HUES64 (cell line): ENCODE data around the gene SLC5A6.

Experiments
- H3K27ac ChIP-seq: 2 replicates; pipeline ENCODE4 v1.7.0; 2013; ENCODE audit warnings: low read depth, low read length, inconsistent platforms
- H3K27me3 ChIP-seq: 2 replicates; pipeline ENCODE4 v1.6.1; 2013; ENCODE audit warnings: mild to moderate bottlenecking, low read length; ENCODE audit not compliant: insufficient read depth
- H3K36me3 ChIP-seq: 2 replicates; pipeline ENCODE4 v1.6.1; 2013; ENCODE audit warnings: mild to moderate bottlenecking, low read length; ENCODE audit not compliant: insufficient read depth
- H3K4me1 ChIP-seq: 2 replicates; pipeline ENCODE4 v1.6.1; 2013; ENCODE audit warnings: mild to moderate bottlenecking, low read length, moderate library complexity; ENCODE audit not compliant: insufficient read depth
- H3K4me3 ChIP-seq: 2 replicates; pipeline ENCODE4 v1.5.1; 2013; ENCODE audit warnings: mild to moderate bottlenecking, low read length, moderate library complexity
- H3K9ac ChIP-seq: 2 replicates; pipeline ENCODE4 v1.6.1; 2013; ENCODE audit warnings: mild to moderate bottlenecking, low read depth, low read length
- H3K9me3 ChIP-seq: 2 replicates; pipeline ENCODE4 v1.6.1; 2013; ENCODE audit warnings: low read depth, low read length; ENCODE audit not compliant: insufficient read depth
- WGBS: fragments of 150-250, 120-280 bp; methylation state at CpG from one replicate; pipeline ENCODE4 v1.1.7; 2013; ENCODE audit warnings: missing lambda C conversion rate; 5-methylcytosine and 5-hydroxymethylcytosine counted together

Gene SLC5A6

DNA sequence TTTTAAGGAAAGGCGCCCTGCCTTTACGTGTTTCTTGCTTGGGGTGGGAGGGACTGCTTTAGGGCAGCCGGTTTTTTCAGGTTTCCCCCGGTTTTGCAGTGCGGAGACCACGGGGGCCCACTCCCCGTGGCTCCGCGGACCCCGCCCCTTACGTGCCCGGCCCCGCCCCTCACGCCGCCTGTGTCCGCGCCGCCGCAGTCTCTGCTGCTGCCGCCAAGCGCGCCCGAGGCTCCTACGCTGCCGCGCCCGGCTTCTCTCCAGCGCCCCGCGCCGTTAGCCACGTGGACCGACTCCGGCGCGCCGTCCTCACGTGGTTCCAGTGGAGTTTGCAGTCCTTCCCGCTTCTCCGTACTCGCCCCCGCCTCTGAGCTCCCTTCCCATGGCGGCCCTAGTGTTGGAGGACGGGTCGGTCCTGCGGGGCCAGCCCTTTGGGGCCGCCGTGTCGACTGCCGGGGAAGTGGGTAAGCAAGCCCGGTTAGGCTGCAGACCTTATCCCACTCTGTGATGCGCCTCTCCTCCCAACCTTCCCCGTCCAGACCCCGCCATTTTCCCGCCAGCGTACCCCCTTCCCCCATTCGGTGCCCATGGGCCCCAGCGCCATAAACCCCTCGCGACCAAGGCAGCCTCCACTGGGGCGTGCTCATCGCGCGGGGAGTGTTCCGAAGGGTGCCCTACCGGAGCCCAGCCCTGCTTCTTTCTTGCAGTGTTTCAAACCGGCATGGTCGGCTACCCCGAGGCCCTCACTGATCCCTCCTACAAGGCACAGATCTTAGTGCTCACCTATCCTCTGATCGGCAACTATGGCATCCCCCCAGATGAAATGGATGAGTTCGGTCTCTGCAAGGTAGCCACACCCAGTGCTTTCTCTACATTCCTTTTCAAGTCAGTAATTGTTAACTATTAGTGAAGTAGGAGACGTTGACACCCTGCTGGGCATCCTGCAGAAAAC is 5.4 kb upstream of the SLC5A6 start, which contains the start of gene CAD:
Gene CAD, plus strand, starts transcription at position 197 of the 949 bp plus-strand sequence. Its CDS starts 183 bp downstream, at position 380.
- H3K36me3 ChIP-seq, result peaks cover 71% of the 10 kb centered on the region
- H3K4me3 ChIP-seq, result peak within 1 kb of the TSS; percentile 91
- WGBS, result 1% methylated on average over 72 of the region's 72 CpGs
- H3K27ac ChIP-seq, result peak within 1 kb of the TSS; percentile 97
- H3K9me3 ChIP-seq, result no peaks in the 10 kb centered on the region
- H3K9ac ChIP-seq, result peak within 1 kb of the TSS; percentile 100
- peaks cover 23% of the 10 kb centered on the region; the same call in 1 of the 2 replicates for H3K4me1 ChIP-seq
- no peaks in the 10 kb centered on the region for H3K27me3 ChIP-seq

DNA sequence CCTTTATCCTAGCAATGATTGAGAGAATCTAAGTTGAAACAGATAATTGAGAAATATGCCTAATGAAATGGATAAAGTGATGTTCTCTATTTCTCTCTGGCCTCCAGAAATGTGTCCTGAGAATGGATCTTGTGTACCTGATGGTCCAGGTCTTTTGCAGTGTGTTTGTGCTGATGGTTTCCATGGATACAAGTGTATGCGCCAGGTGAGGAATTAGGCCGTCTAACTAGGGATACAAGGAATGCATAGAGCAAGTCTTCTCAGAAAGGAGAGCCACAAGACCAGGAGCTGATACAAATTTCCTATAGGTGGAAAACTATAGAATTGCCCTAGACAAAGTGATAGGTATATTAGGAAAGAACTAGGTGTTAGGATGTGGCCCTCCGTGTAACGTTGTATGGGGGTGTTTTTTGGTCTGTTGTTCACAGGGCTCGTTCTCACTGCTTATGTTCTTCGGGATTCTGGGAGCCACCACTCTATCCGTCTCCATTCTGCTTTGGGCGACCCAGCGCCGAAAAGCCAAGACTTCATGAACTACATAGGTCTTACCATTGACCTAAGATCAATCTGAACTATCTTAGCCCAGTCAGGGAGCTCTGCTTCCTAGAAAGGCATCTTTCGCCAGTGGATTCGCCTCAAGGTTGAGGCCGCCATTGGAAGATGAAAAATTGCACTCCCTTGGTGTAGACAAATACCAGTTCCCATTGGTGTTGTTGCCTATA is 4.5 kb upstream of the SLC5A6 start:
- Histone ChIP-seq H3K4me1 (peaks cover 23% of the 10 kb centered on the region; the same call in 1 of the 2 replicates), H3K9me3 (no peaks in the 10 kb centered on the region), H3K27me3 (no peaks in the 10 kb centered on the region), H3K36me3 (peaks cover 62% of the 10 kb centered on the region), H3K4me3 (peak overlapping the region; percentile 91), H3K27ac (peak overlapping the region; percentile 61), H3K9ac (peak overlapping the region; percentile 52)
- 91% methylated on average over 13 of the region's 13 CpGs for WGBS

DNA sequence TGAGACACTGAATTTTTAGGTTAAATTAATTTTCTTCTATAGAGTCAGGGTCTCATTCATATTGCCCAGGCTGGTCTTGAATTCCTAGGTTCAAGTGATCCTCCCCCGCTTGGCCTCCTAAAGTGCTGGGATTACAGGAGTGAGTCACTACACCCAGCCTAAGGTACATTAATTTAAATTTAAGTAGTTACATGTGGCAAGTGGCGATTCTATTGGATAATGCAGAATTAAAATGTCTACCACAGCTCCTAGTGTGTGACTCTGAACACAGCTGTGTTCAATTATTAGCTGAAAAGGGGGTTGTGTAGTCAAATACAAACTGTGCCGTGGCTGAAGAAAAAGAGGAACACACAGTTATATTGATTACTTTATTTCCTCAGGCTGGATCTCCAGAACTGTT is 2.9 kb upstream of the SLC5A6 start:
- Histone ChIP-seq H3K27me3 (no peaks in the 10 kb centered on the region), H3K4me3 (no peak overlapping the region), H3K27ac (no peak overlapping the region), H3K9me3 (no peaks in the 10 kb centered on the region), H3K36me3 (peaks cover 51% of the 10 kb centered on the region), H3K4me1 (peaks cover 23% of the 10 kb centered on the region; the same call in 1 of the 2 replicates), H3K9ac (no peak overlapping the region)
- WGBS, result 96% methylated on average over 3 of the region's 3 CpGs

GRCh38 chr2:27212626-27213471 is 781 bp upstream of the SLC5A6 start:
- WGBS, result 13% methylated on average over 34 of the region's 34 CpGs
- Histone ChIP-seq H3K27ac (peak overlapping the region; percentile 97), H3K9ac (peak overlapping the region; percentile 99), H3K9me3 (no peaks in the 10 kb centered on the region), H3K4me3 (peak overlapping the region; percentile 98), H3K27me3 (no peaks in the 10 kb centered on the region), H3K36me3 (peaks cover 52% of the 10 kb centered on the region), H3K4me1 (peaks cover 12% of the 10 kb centered on the region; the same call in 1 of the 2 replicates)

DNA sequence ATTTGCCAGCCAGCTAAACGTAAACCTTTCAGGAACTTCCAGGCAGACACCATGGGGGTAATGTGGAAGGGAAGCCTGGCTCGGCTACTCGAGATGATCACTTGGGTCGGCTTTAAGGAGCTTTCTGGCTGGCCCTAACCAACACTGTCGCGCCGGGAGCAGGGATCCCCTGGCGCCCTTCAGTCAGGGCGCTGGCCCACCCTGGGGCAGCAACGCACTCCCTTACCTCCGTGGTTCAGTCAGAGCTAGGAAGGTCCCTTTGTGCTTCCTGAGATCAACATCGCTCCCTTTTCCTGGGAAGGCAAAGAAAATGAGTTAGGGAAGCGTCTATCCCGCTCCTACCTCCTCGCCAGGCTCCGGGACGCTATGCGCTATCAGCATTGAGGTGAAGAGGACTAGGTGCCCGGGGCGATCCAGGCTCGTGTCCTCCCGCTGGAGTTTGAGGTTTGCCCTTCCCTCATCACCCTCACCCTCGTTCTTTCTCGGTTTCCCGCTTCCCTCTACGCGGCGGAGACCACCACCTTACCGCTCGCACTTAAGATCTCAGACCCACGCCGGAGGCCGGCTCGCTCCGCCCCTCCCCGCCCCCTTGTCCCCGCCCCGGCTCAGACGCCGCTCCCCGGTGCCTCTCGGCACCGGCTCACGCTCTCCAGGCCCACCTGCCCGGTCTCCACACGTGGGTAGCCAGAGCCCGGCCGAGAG is 676 bp downstream of the SLC5A6 start:
- 1% methylated on average over 48 of the region's 48 CpGs for WGBS
- H3K4me1 ChIP-seq, result peaks cover 7% of the 10 kb centered on the region; the same call in 1 of the 2 replicates
- no peaks in the 10 kb centered on the region for H3K9me3 ChIP-seq
- peak overlapping the region; percentile 87 for H3K9ac ChIP-seq
- H3K36me3 ChIP-seq, result peaks cover 62% of the 10 kb centered on the region
- H3K4me3 ChIP-seq, result peak overlapping the region; percentile 98
- no peaks in the 10 kb centered on the region for H3K27me3 ChIP-seq
- H3K27ac ChIP-seq, result peak overlapping the region; percentile 84

DNA sequence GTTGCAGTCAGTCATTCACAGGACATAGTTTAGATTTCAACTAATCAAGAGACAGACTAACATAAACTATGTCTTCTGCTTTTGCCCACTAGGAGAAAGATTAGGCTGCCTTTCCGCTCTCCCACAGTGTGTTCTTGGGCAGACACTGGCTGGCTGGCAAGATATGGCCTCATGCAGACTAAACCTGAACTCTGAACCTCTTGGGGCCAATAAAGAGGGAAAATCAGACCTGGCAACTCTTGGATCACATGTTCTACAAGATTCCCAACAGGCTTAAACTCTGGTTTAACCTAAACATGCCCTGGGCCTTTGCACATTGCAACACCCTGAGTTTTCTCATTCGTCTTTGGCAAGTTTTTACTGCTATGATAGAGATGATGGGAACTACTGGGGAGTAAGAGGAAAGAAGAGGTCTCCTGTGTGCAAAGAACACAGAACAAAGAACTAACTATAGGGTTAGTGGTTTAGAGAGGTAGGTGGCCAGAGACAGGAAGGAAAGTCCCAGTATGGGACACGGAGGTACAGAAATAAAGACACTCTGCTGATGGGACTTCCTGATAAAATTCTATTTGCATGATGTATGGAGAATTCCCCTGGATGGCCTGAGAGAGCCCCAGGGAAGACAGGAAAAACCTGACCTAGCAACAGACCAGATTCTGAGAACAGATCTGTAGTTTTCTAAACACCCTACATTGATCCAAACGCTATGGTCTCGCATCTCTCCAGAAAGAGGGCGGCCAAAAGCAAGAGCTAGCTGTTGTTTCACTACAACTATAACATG is 2.3 kb downstream of the SLC5A6 start:
- Histone ChIP-seq H3K4me1 (peaks cover 6% of the 10 kb centered on the region; the same call in 1 of the 2 replicates), H3K9ac (no peak overlapping the region), H3K36me3 (peaks cover 62% of the 10 kb centered on the region), H3K4me3 (no peak overlapping the region; the same call in 1 of the 2 replicates), H3K9me3 (no peaks in the 10 kb centered on the region), H3K27ac (no peak overlapping the region), H3K27me3 (no peaks in the 10 kb centered on the region)
- WGBS, result 91% methylated on average over 6 of the region's 6 CpGs

- no peak overlapping the region for H3K9ac ChIP-seq
Measured at GRCh38 chr2:27208486-27209050, 3.5 kb downstream of the SLC5A6 start.

DNA sequence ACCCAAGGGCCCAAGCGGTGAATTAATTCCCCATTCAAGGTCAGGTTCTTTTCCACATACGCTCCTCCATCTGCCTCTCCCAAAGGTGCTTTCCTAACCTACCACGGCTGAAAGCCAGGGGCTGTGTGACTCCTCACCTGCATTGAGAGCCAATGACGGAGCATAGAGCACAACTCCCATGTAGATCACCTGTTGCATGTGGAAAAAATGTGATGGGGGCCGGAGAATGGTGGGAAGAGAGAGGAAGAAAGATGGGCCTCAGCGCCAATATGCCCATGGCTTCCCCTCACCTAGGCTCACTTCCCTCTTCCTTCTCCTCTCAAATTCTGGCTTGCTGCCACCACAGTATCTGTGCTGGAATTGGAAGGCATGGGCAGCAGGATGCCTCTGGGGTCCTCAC is 5.7 kb downstream of the SLC5A6 start:
- Histone ChIP-seq H3K27ac (no peak overlapping the region), H3K4me3 (no peak overlapping the region), H3K27me3 (no peaks in the 10 kb centered on the region), H3K36me3 (peaks cover 88% of the 10 kb centered on the region), H3K9me3 (no peaks in the 10 kb centered on the region), H3K9ac (no peak overlapping the region), H3K4me1 (no peaks in the 10 kb centered on the region; the same call in 1 of the 2 replicates)
- WGBS, result 96% methylated on average over 6 of the region's 6 CpGs

More at GRCh38 chr2:27208486-27209050, 3.5 kb downstream of the SLC5A6 start:
- WGBS, result 88% methylated on average over 3 of the region's 4 CpGs
- no peaks in the 10 kb centered on the region for H3K27me3 ChIP-seq
- peaks cover 6% of the 10 kb centered on the region; the same call in 1 of the 2 replicates for H3K4me1 ChIP-seq
- no peak overlapping the region for H3K27ac ChIP-seq
- no peak overlapping the region; the same call in 1 of the 2 replicates for H3K4me3 ChIP-seq
- no peaks in the 10 kb centered on the region for H3K9me3 ChIP-seq
- H3K36me3 ChIP-seq, result peaks cover 69% of the 10 kb centered on the region

- no peak overlapping the region for H3K9ac ChIP-seq
- H3K9me3 ChIP-seq, result no peaks in the 10 kb centered on the region
- H3K36me3 ChIP-seq, result peaks cover 95% of the 10 kb centered on the region
- H3K4me3 ChIP-seq, result no peak overlapping the region
- no peaks in the 10 kb centered on the region for H3K27me3 ChIP-seq
- H3K4me1 ChIP-seq, result no peaks in the 10 kb centered on the region; the same call in 1 of the 2 replicates
- H3K27ac ChIP-seq, result no peak overlapping the region
- 95% methylated on average over 8 of the region's 8 CpGs for WGBS
Measured at GRCh38 chr2:27205206-27205605, 6.9 kb downstream of the SLC5A6 start.
